Gastroesophageal sphincter (tissue), 4 donors: ENCODE measurements around the gene HECTD1. TPM values are rescaled to one million over a fixed set of nuclear protein-coding genes. Genes with fewer than 3 reads are reported as not detected.
"Not testable (repeated sequence)": the region's sequence is repeated elsewhere in the genome, so short reads cannot be mapped to it uniquely, and the experiment has no call there.

Experiments used
- ATAC-seq: fragments of 150-250 bp; one replicate; pipeline ENCODE4 v1.9.1; 2016; ENCODE audit warnings: mild to moderate bottlenecking, moderate library complexity
- H3K27ac ChIP-seq, 4 donors: fragments of 200-600 bp; sonication (generic) in 3 of 4; 1 replicate in 3 of 4; 2 replicates in 1 of 4; pipeline ENCODE4 v1.5.1; 2016 to 2019
- H3K27me3 ChIP-seq: fragments of 200-600 bp; sonication (generic); one replicate; pipeline ENCODE4 v1.5.1; 2019
- H3K36me3 ChIP-seq, 2 donors: fragments of 200-600 bp; sonication (generic); one replicate each; pipeline ENCODE4 v1.5.1; 2019; ENCODE audit warnings: control low read depth in 1 of 2
- H3K4me1 ChIP-seq, 3 donors: fragments of 200-600 bp; sonication (generic); 1 replicate in 2 of 3; 2 replicates in 1 of 3; pipeline ENCODE4 v1.5.1; 2016 to 2019; ENCODE audit warnings: control low read depth in 2 of 3
- H3K4me3 ChIP-seq, 2 donors: fragments of 200-600 bp; sonication (generic); one replicate each; pipeline ENCODE4 v1.5.1; 2019; ENCODE audit warnings: mild to moderate bottlenecking in 1 of 2, moderate library complexity in 1 of 2
- H3K9me3 ChIP-seq, 3 donors: fragments of 200-600 bp; sonication (generic); one replicate each; pipeline ENCODE4 v1.5.1; 2017 to 2019; ENCODE audit warnings: control low read depth in 2 of 3
- EP300 ChIP-seq: sonication (generic); formaldehyde crosslinking; IDR thresholded peaks from one replicate; pipeline ENCODE4 v1.6.1; 2017; ENCODE audit warnings: antibody characterized with exemption, mild to moderate bottlenecking
- POLR2A ChIP-seq, 2 donors: fragments of 450-650 bp; IDR thresholded peaks; one replicate each; pipeline ENCODE4 v1.6.1; 2017; ENCODE audit warnings: antibody characterized with exemption in 2 of 2, mild to moderate bottlenecking in 2 of 2, moderate library complexity in 1 of 2
- POLR2AphosphoS5 ChIP-seq: sonication (generic); formaldehyde crosslinking; IDR thresholded peaks from one replicate; pipeline ENCODE4 v1.6.1; 2017; ENCODE audit warnings: antibody characterized with exemption
- WGBS, 2 donors: methylation state at CpG; one replicate each; pipeline ENCODE4 v1.1.5; 2018; ENCODE audit warnings: low coverage in 1 of 2; 5-methylcytosine and 5-hydroxymethylcytosine counted together
- total RNA-seq, 4 donors: library from RNA; depleted of rRNA; stranded (reverse); fragments of >200 nt; gene quantifications; one replicate each; pipeline ENCODE4 v1.1.0, GENCODE V29; 2016
- TF ChIP-seq, protein P1 (sequence below), 4 experiments: fragments of 200-600 bp in 2 of 4; fragments of 450-650 bp in 2 of 4; sonication (generic) in 1 of 4; IDR thresholded peaks; one replicate each; pipeline ENCODE4 v1.5.1; 2017 to 2019; ENCODE audit warnings: antibody characterized with exemption in 4 of 4, mild to moderate bottlenecking in 2 of 4, moderate library complexity in 2 of 4

The HECTD1 gene
- total RNA-seq, 4 donors from 2014 or later: 185 to 287 (median 208) TPM

- 38 to 67% methylated on average over 1 of the region's 1 CpG for WGBS, 2 donors
- Histone ChIP-seq H3K4me3 (no peak overlapping the region), H3K36me3 (no peaks in the 10 kb centered on the region), H3K27me3 (no peaks in the 10 kb centered on the region), H3K4me1 (peaks cover 0 to 7% (median 0%) of the 10 kb centered on the region in 3 donors), H3K9me3 (no peaks in the 10 kb centered on the region), H3K27ac (no peak overlapping the region)
- ATAC-seq: peak; percentile 67
- peak; percentile 72 for TF ChIP-seq POLR2AphosphoS5
- TF ChIP-seq, protein P1, sequence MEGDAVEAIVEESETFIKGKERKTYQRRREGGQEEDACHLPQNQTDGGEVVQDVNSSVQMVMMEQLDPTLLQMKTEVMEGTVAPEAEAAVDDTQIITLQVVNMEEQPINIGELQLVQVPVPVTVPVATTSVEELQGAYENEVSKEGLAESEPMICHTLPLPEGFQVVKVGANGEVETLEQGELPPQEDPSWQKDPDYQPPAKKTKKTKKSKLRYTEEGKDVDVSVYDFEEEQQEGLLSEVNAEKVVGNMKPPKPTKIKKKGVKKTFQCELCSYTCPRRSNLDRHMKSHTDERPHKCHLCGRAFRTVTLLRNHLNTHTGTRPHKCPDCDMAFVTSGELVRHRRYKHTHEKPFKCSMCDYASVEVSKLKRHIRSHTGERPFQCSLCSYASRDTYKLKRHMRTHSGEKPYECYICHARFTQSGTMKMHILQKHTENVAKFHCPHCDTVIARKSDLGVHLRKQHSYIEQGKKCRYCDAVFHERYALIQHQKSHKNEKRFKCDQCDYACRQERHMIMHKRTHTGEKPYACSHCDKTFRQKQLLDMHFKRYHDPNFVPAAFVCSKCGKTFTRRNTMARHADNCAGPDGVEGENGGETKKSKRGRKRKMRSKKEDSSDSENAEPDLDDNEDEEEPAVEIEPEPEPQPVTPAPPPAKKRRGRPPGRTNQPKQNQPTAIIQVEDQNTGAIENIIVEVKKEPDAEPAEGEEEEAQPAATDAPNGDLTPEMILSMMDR (IDR thresholded peaks at IDR 0.05): no peak
Observed at GRCh38 chr14:31059152-31059924, 148.3 kb downstream of the HECTD1 start.

DNA sequence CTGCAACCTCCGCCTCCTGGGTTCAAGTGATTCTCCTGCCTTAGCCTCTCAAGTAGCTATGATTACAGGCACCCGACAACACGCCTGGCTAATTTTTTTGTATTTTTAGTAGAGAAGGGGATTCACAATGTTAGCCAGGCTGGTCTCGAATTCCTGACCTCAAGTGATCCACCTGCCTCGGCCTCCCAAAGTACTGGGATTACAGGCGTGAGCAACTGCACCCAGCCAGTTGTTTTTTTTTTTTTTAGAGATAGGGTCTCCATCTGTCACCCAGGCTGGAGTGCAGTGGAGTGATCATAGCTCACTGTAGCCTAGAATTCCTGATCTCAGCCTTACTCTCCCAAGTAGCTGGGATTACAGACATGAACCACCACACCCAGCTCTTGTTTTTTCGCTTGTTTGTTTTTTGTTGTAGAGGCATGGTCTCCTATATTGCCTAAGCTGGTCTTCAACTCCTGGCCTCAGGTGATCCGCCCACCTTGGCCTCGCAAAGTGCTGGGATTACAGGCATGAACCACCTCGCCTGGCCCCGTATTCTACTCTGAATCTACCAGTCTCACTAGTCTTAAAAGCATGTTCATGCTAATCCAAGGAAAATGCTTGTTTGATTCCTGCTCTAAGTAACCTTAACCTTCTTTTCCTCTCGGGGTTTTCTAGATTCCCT is 149.8 kb downstream of the HECTD1 start:
- Histone ChIP-seq H3K36me3 (no peaks in the 10 kb centered on the region), H3K27me3 (no peaks in the 10 kb centered on the region), H3K27ac (no peak overlapping the region), H3K4me3 (no peak overlapping the region), H3K4me1 (peaks cover 0 to 18% (median 0%) of the 10 kb centered on the region in 3 donors), H3K9me3 (no peaks in the 10 kb centered on the region)
- ATAC-seq: no peak
- TF ChIP-seq POLR2AphosphoS5 (no peak), POLR2A (IDR thresholded peaks at IDR 0.05) (no peak), EP300 (no peak)
- TF ChIP-seq, protein P1 (IDR thresholded peaks at IDR 0.05): no peak
- WGBS, 2 donors: 95 to 98% methylated on average over 5 to 9 of the region's 12 CpGs

GRCh38 chr14:31057035-31057434 is 150.6 kb downstream of the HECTD1 start:
- WGBS, 2 donors: 83 to 86% methylated on average over 1 of the region's 1 CpG
- H3K9me3 ChIP-seq: no peaks in the 10 kb centered on the region
- H3K36me3 ChIP-seq: no peaks in the 10 kb centered on the region

DNA sequence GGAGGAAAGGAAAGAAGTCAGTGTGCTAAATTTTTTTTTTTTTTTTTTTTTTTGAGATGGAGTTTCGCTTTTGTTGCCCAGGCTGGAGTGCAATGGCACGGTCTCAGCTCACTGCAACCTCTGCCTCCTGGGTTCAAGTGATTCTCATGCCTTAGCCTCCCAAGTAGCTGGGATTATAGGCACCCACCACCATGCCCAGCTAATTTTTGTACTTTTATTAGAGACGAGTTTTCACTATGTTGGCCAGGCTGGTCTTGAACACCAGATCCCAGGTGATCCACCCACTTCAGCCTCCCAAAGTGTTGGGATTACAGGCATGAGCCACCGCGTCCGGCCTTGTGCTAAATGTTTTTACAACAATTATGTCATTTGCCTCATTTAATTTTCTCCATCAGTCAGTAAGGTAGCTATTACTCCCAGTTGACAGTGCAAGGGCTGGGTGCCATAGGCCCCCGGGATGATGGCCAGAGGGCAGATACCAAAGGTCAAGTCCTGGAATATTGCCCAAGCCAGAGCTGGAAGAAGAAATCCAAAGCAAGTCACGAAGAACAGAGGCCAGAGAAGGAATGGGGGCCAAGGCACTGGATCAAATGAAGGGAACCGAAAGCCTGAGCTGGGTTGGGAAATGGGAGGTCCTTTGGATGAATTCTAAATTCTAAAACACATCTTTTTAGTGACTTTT is 154.5 kb downstream of the HECTD1 start:
- Histone ChIP-seq H3K4me1 (peaks cover 0 to 13% (median 0%) of the 10 kb centered on the region in 3 donors), H3K27ac (peak overlapping the region; percentile 35 to 61 (median 40))
- ATAC-seq: peak; percentile 82
- H3K27me3 ChIP-seq, H3K9me3 ChIP-seq, H3K4me3 ChIP-seq, H3K36me3 ChIP-seq: not testable (repeated sequence)
- 21 to 46% methylated on average over 8 to 9 of the region's 9 CpGs for WGBS, 2 donors
- peak; percentile 88 for TF ChIP-seq POLR2AphosphoS5

More at GRCh38 chr14:31057035-31057434, 150.6 kb downstream of the HECTD1 start:
- no peak for TF ChIP-seq EP300
- TF ChIP-seq POLR2A (IDR thresholded peaks at IDR 0.05): no peak
- TF ChIP-seq, protein P1 (IDR thresholded peaks at IDR 0.05): no peak
- no peak for TF ChIP-seq POLR2AphosphoS5
- no peak for ATAC-seq
- H3K27me3 ChIP-seq: no peaks in the 10 kb centered on the region
- no peak overlapping the region for H3K4me3 ChIP-seq
- no peak overlapping the region for H3K27ac ChIP-seq
- peaks cover 0 to 20% (median 0%) of the 10 kb centered on the region in 3 donors for H3K4me1 ChIP-seq

DNA sequence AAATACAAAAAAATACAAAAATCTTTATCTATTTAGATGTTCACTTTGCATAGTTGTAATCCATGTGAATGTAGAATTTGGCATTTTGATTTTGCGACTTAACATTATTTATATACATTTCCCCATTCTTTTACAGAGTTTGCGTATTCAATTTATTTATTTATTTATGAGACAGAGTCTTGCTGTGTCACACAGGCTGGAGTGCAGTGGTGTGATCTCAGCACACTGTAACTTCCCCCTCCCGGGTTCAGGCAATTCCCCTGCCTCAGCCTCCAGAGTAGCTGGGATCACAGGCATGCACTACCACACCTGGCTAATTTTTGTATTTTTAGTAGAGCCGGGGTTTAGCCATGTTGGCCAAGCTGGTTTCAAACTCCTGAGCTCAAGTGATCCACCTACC is 156.1 kb downstream of the HECTD1 start:
- Histone ChIP-seq H3K4me3 (no peak overlapping the region), H3K36me3 (no peaks in the 10 kb centered on the region), H3K27me3 (no peaks in the 10 kb centered on the region), H3K9me3 (no peaks in the 10 kb centered on the region), H3K4me1 (peaks cover 0 to 13% (median 0%) of the 10 kb centered on the region in 3 donors), H3K27ac (no peak overlapping the region)
- WGBS, 2 donors: 54 to 57% methylated on average over 2 to 3 of the region's 4 CpGs
- TF ChIP-seq POLR2AphosphoS5: no peak
- TF ChIP-seq POLR2A (IDR thresholded peaks at IDR 0.05): no peak
- TF ChIP-seq EP300: no peak
- TF ChIP-seq, protein P1 (IDR thresholded peaks at IDR 0.05): no peak
- ATAC-seq: no peak
